ENCODE results near the gene TIAM1. TPM values are rescaled to one million over a fixed set of nuclear protein-coding genes. Genes with fewer than 3 reads are reported as not detected.

Gene TIAM1
- total and polyA plus RNA-seq, 2 experiments from 2014 or later: 9.2 to 9.6 TPM

GRCh38 chr21:31265366-31266013 is 78.6 kb downstream of the TIAM1 start:
- Histone ChIP-seq H3K9me3 (ENCODE audit: low read depth) (no peaks in the 10 kb centered on the region), H3K4me1 (ENCODE audit: low read depth) (peaks cover 19% of the 10 kb centered on the region), H3K27me3 (no peaks in the 10 kb centered on the region), H3K36me3 (no peaks in the 10 kb centered on the region), H3K4me3 (no peak overlapping the region), H3K27ac (no peak overlapping the region)
- no peak for DNase-seq (ENCODE audit: low read depth in 1 of 2, low spot score in 1 of 2)
- TF ChIP-seq CTCF (IDR thresholded peaks at IDR 0.05; ENCODE audit: low read depth, low read length): no peak

- no peak for TF ChIP-seq CTCF (IDR thresholded peaks at IDR 0.05; ENCODE audit: low read depth, low read length)
- Histone ChIP-seq H3K36me3 (no peaks in the 10 kb centered on the region), H3K4me1 (ENCODE audit: low read depth) (peaks cover 19% of the 10 kb centered on the region), H3K27me3 (no peaks in the 10 kb centered on the region), H3K4me3 (no peak overlapping the region), H3K9me3 (ENCODE audit: low read depth) (no peaks in the 10 kb centered on the region), H3K27ac (no peak overlapping the region)
- no peak for DNase-seq (ENCODE audit: low read depth in 1 of 2, low spot score in 1 of 2)
Measured at GRCh38 chr21:31264574-31264973, 79.5 kb downstream of the TIAM1 start.

GRCh38 chr21:31262728-31263127 is 81.3 kb downstream of the TIAM1 start:
- Histone ChIP-seq H3K27me3 (no peaks in the 10 kb centered on the region), H3K9me3 (ENCODE audit: low read depth) (no peaks in the 10 kb centered on the region), H3K4me1 (ENCODE audit: low read depth) (peaks cover 4% of the 10 kb centered on the region), H3K27ac (no peak overlapping the region), H3K4me3 (no peak overlapping the region), H3K36me3 (no peaks in the 10 kb centered on the region)
- no peak for DNase-seq (ENCODE audit: low read depth in 1 of 2, low spot score in 1 of 2)
- TF ChIP-seq CTCF (IDR thresholded peaks at IDR 0.05; ENCODE audit: low read depth, low read length): no peak

- Histone ChIP-seq H3K27ac (no peak overlapping the region), H3K4me3 (no peak overlapping the region), H3K36me3 (no peaks in the 10 kb centered on the region), H3K9me3 (ENCODE audit: low read depth) (no peaks in the 10 kb centered on the region), H3K4me1 (ENCODE audit: low read depth) (no peaks in the 10 kb centered on the region), H3K27me3 (no peaks in the 10 kb centered on the region)
- no peak for TF ChIP-seq CTCF (IDR thresholded peaks at IDR 0.05; ENCODE audit: low read depth, low read length)
- no peak for DNase-seq (ENCODE audit: low read depth in 1 of 2, low spot score in 1 of 2)
Measured at GRCh38 chr21:31261759-31262158, 82.3 kb downstream of the TIAM1 start.

- no peaks in the 10 kb centered on the region for H3K36me3 ChIP-seq
- no peak overlapping the region for H3K4me3 ChIP-seq
- H3K9me3 ChIP-seq (ENCODE audit: low read depth): no peaks in the 10 kb centered on the region
- no peaks in the 10 kb centered on the region for H3K4me1 ChIP-seq (ENCODE audit: low read depth)
- no peaks in the 10 kb centered on the region for H3K27me3 ChIP-seq
- no peak overlapping the region for H3K27ac ChIP-seq
- DNase-seq (ENCODE audit: low read depth in 1 of 2, low spot score in 1 of 2): peak in 1 of 2 donors; percentile 54
- no peak for TF ChIP-seq CTCF (IDR thresholded peaks at IDR 0.05; ENCODE audit: low read depth, low read length)
Measured at GRCh38 chr21:31260790-31261189, 83.3 kb downstream of the TIAM1 start.

Measured in cardiac muscle cell (in vitro differentiated cells and primary cell).